Hepatocyte (in vitro differentiated cells): ENCODE measurements around the gene FERMT2.

Experiments
- CTCF ChIP-seq: fragments of 200-600 bp; sonication (generic); IDR thresholded peaks from 2 replicates; pipeline ENCODE4 v1.5.1; 2016; ENCODE audit warnings: antibody characterized with exemption, mild to moderate bottlenecking; ENCODE audit not compliant: poor library complexity
- EZH2 ChIP-seq: fragments of 200-600 bp; sonication (generic); IDR thresholded peaks from 2 replicates; pipeline ENCODE4 v1.6.1; 2016; ENCODE audit warnings: antibody characterized with exemption, mild to moderate bottlenecking, borderline replicate concordance

GRCh38 chr14:52950410-52950897 lies 396 bp downstream of the FERMT2 start:
- TF ChIP-seq CTCF (no peak), EZH2 (no peak)
